A549 (cell line): Measurements from ENCODE around the gene GCNT2. TPM values are rescaled to one million over a fixed set of nuclear protein-coding genes. Genes with fewer than 3 reads are reported as not detected.
A peak's percentile ranks its signal among the peaks of the same experiment; 100 is the strongest.
"Not testable (repeated sequence)": the region's sequence is repeated elsewhere in the genome, so short reads cannot be mapped to it uniquely, and the experiment has no call there.

Experiments
- ATAC-seq, 2 experiments: fragments of 200-7000 bp in 1 of 2; fragments of >200 bp in 1 of 2; cut with Nextera tagmentation in 1 of 2; cut with Tn5 transposase in 1 of 2; 3 replicates each; pipeline versions ENCODE4 v1.8.0 to v1.9.1; 2018 to 2020; ENCODE audit warnings: mild to moderate bottlenecking in 1 of 2, moderate library complexity in 1 of 2
- CTCF ChIA-PET: fragments of 300-600 bp; sonication (Branson Sonifier 250); formaldehyde crosslinking; extraction: SDS; loops from one replicate; lab custom pipeline; 2021; ENCODE audit warnings: antibody characterized with exemption, inconsistent platforms; lab: Yijun Ruan, JAX
- POLR2A ChIA-PET: fragments of 350-600 bp; formaldehyde crosslinking; extraction: SDS; loops from one replicate; lab custom pipeline; 2021; ENCODE audit warnings: antibody characterized with exemption, inconsistent platforms; lab: Yijun Ruan, JAX
- DNase-seq, 2 experiments: peaks; one replicate each; pipeline versions ENCODE4 v3.0.0 to v3.0.0-alpha.2; 2011 to 2016; ENCODE audit warnings: low read depth in 1 of 2, low spot score in 1 of 2
- FAIRE-seq: peaks from 2 replicates; lab custom pipeline; 2011; peaks lifted over from hg19 to GRCh38; lab: Jason Lieb, UNC
- H3K27ac ChIP-seq, 2 experiments: fragments of >200 bp; sonication (Bioruptor Twin); formaldehyde crosslinking; 3 replicates each; pipeline ENCODE4 v1.5.1; 2016 to 2017
- H3K4me1 ChIP-seq: fragments of >200 bp; sonication (Bioruptor Twin); formaldehyde crosslinking; 3 replicates; pipeline ENCODE4 v1.6.1; 2016
- H3K4me2 ChIP-seq: fragments of >200 bp; sonication (Bioruptor Twin); formaldehyde crosslinking; 3 replicates; pipeline ENCODE4 v1.6.1; 2016
- H3K4me3 ChIP-seq: fragments of >200 bp; sonication (Bioruptor Twin); formaldehyde crosslinking; 3 replicates; pipeline ENCODE4 v1.5.1; 2016
- H3K9me3 ChIP-seq: fragments of >200 bp; sonication (Bioruptor Twin); formaldehyde crosslinking; 3 replicates; pipeline ENCODE4 v1.6.1; 2016
- BHLHE40 ChIP-seq: IDR thresholded peaks from 2 replicates; pipeline ENCODE4 v1.6.1; 2012; ENCODE audit warnings: low read depth, low read length, inconsistent platforms
- CBX8 ChIP-seq: fragments of 200-600 bp; sonication (generic); IDR thresholded peaks from 2 replicates; pipeline ENCODE4 v1.6.1; 2016
- CEBPB ChIP-seq, 2 experiments: fragments of >200 bp in 1 of 2; sonication (Bioruptor Twin) in 1 of 2; formaldehyde crosslinking in 1 of 2; IDR thresholded peaks; 2 replicates each; pipeline ENCODE4 v1.6.1; 2012 to 2016
- CHD2 ChIP-seq: fragments of 150-350 bp; IDR thresholded peaks from 2 replicates; pipeline ENCODE4 v1.6.1; 2014; ENCODE audit warnings: low read length; ENCODE audit not compliant: partially characterized antibody
- CHD4 ChIP-seq: fragments of 200-600 bp; sonication (generic); IDR thresholded peaks from 2 replicates; pipeline ENCODE4 v1.6.1; 2016; ENCODE audit warnings: antibody characterized with exemption, mild to moderate bottlenecking, borderline replicate concordance
- HDAC2 ChIP-seq: fragments of 200-600 bp; sonication (generic); IDR thresholded peaks from 2 replicates; pipeline ENCODE4 v1.6.1; 2016
- JUNB ChIP-seq: fragments of >200 bp; sonication (Bioruptor Twin); formaldehyde crosslinking; IDR thresholded peaks from 2 replicates; pipeline ENCODE4 v1.6.1; 2016
- MAFK ChIP-seq: fragments of 450-650 bp; IDR thresholded peaks from 2 replicates; pipeline ENCODE4 v1.6.1; 2014; ENCODE audit not compliant: partially characterized antibody
- NFE2L2 ChIP-seq: fragments of 150-350 bp; conservative IDR thresholded peaks from 2 replicates; pipeline ENCODE4 v1.6.1; 2014; ENCODE audit warnings: low read length
- PHF8 ChIP-seq: fragments of 200-600 bp; sonication (generic); IDR thresholded peaks from 2 replicates; pipeline ENCODE4 v1.6.1; 2016; ENCODE audit warnings: low read depth, mild to moderate bottlenecking, antibody characterized with exemption, moderate library complexity, borderline replicate concordance
- POLR2A ChIP-seq: IDR thresholded peaks from 2 replicates; pipeline ENCODE4 v1.6.1; 2012; ENCODE audit warnings: mild to moderate bottlenecking, low read length
- RAD21 ChIP-seq, 2 experiments: fragments of >200 bp in 1 of 2; sonication (Bioruptor Twin) in 1 of 2; formaldehyde crosslinking in 1 of 2; IDR thresholded peaks in 1 of 2; conservative IDR thresholded peaks in 1 of 2; 2 replicates in 1 of 2; 3 replicates in 1 of 2; pipeline ENCODE4 v1.6.1; 2012 to 2018; ENCODE audit warnings: inconsistent platforms in 1 of 2
- RCOR1 ChIP-seq: fragments of 150-350 bp; IDR thresholded peaks from 2 replicates; pipeline ENCODE4 v1.6.1; 2014; ENCODE audit warnings: antibody characterized with exemption, low read length, low read depth
- SREBF2 ChIP-seq: fragments of 450-650 bp; IDR thresholded peaks from 2 replicates; pipeline ENCODE4 v1.6.1; 2014; ENCODE audit warnings: mild to moderate bottlenecking, moderate library complexity
- ZFP36 ChIP-seq: fragments of 450-650 bp; IDR thresholded peaks from 2 replicates; pipeline ENCODE4 v1.6.1; 2014; ENCODE audit warnings: borderline replicate concordance; ENCODE audit not compliant: partially characterized antibody
- ZNF302 ChIP-seq: fragments of 250-450 bp; sonication (Bioruptor Pico); IDR thresholded peaks from 2 replicates; pipeline ENCODE4 v1.9.0; 2021; ENCODE audit warnings: inconsistent platforms, mild to moderate bottlenecking, moderate library complexity
- WGBS: methylation state at CpG from one replicate; pipeline ENCODE4 v1.1.6; 2017; ENCODE audit errors: missing lambda C conversion rate; 5-methylcytosine and 5-hydroxymethylcytosine counted together
- polyA plus RNA-seq, 4 experiments: library from polyadenylated mRNA; depleted of rRNA in 3 of 4; stranded (reverse); fragments of >200 nt; fragmentation: RNase III in 1 of 4; extraction: RNeasy Plus Mini Kit Qiagen cat#74134 plus additional on column Dnase treatment in 1 of 4; gene quantifications; 2 replicates in 3 of 4; 3 replicates in 1 of 4; pipeline ENCODE4 v1.2.3, GENCODE V29; 2011 to 2017
- TF ChIP-seq, protein P1 (sequence below): fragments of >200 bp; sonication (Bioruptor Twin); formaldehyde crosslinking; IDR thresholded peaks from 2 replicates; pipeline ENCODE4 v1.6.1; 2016
- TF ChIP-seq, protein P2 (sequence below): IDR thresholded peaks from 2 replicates; pipeline ENCODE4 v1.6.1; 2012
- TF ChIP-seq, protein P3 (sequence below): IDR thresholded peaks from 2 replicates; pipeline ENCODE4 v1.6.1; 2012; ENCODE audit warnings: low read depth, borderline replicate concordance
- TF ChIP-seq, protein P4 (sequence below): fragments of 150-350 bp; IDR thresholded peaks from 2 replicates; pipeline ENCODE4 v1.6.1; 2014; ENCODE audit warnings: low read depth, mild to moderate bottlenecking, low read length
- TF ChIP-seq, protein P5 (sequence below): fragments of 250-450 bp; sonication (Bioruptor Pico); IDR thresholded peaks from 2 replicates; pipeline ENCODE4 v1.5.0; 2021; ENCODE audit warnings: mild to moderate bottlenecking, moderate library complexity, borderline replicate concordance

The GCNT2 gene
- polyA plus RNA-seq, 2 of the 4 experiments (the other 2 are of a cell fraction) = 19.4 to 24.3 TPM

DNA sequence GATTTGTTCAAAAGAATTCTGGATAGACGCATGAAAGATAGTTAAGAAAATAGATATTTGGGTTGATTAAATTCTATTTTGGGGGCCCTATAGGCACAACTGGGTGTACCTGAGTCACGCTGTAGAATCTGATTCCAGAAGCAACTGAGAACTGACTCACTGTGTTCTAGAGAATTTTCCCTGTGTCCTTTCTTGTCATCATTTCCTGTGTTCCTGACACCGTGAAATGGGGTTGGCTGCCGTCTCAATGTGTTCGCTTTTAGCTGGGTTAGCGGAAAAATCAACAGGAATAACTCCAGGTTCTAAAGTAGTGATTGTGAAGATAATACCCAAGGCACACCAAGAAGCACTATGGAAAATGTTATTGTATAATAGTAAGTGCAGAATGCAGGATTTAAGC is 5.0 kb downstream of the GCNT2 start:
- 77% methylated on average over 6 of the region's 6 CpGs for WGBS
- Histone ChIP-seq H3K4me2 (no peak overlapping the region), H3K4me1 (peaks cover 37% of the 10 kb centered on the region), H3K9me3 (no peaks in the 10 kb centered on the region), H3K4me3 (no peak overlapping the region), H3K27ac (peak overlapping the region in 1 of 2 experiments; percentile 52; a peak in 1 of 6 replicates)
- no peak for DNase-seq
- no peak for ATAC-seq
- TF ChIP-seq POLR2A (no peak), RCOR1 (no peak), RAD21 (conservative IDR thresholded peaks at IDR 0.05 in 1 of 2, IDR thresholded peaks at IDR 0.05 in 1 of 2) (no peak)
- TF ChIP-seq, protein P1, sequence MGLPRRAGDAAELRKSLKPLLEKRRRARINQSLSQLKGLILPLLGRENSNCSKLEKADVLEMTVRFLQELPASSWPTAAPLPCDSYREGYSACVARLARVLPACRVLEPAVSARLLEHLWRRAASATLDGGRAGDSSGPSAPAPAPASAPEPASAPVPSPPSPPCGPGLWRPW = no peak
- CTCF ChIA-PET = interaction anchor here (1.9 kb wide), 1 partner anchor 15 kb away, joined by 5 read pairs; no protein-coding TSS in a partner anchor
- POLR2A ChIA-PET = no interaction called here
- FAIRE-seq = no peak

DNA sequence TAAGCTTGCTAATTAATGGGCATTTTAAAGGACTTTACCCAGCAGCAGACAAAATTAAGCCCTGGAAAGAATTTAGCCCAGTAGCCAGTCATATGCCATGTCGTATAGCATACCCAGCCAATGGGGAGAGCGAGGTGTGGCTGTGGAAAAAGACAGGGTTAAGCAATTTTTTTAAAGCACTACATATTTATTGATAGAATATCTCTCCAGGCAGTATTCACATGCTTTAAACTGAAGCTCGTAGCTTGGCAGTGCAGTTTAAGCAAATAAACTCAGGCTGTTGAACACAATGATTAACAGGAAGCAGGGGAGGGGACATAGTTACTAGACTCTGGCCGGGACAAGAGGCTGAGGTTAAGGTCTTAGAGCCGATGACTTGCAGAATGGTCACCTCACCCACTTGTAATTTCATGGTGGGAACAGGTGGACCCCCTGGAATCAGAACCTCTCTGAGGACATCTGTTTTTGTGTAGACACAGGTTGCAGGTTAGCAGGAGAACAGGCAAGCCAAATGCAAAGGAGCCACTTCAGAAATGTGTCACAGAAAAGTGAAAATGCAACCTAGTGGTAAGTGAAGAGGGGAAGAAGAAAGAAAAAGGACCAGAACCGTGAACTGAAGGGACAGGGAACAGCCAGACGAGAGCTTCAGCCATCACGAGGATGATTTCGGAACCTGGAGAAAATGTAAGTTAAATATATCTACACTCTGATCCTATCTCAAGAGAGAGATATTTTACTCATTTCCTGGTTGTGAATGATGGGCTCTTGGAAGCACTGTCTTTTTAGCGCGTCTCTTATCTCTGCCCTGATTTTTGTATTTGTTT is 7.2 kb downstream of the GCNT2 start:
- ChIA-PET CTCF (interaction anchor here (1.5 kb wide), 1 partner anchor 17 kb away, joined by 7 read pairs; no protein-coding TSS in a partner anchor), POLR2A (no interaction called here)
- 0% methylated on average over 11 of the region's 11 CpGs for WGBS
- peak overlapping the region; percentile 81 for H3K4me2 ChIP-seq
- peak overlapping the region; percentile 81 to 87 for H3K27ac ChIP-seq
- FAIRE-seq (no peak), ATAC-seq (peak; percentile 89 to 91), DNase-seq (peak; percentile 66 to 74)
- TF ChIP-seq MAFK (peak; percentile 64), BHLHE40 (no peak), PHF8 (no peak), CEBPB (IDR thresholded peaks at IDR 0.05) (peak in 1 of 2 experiments; percentile 73; a peak in 2 of 4 replicates), NFE2L2 (peak; percentile 46; the same call in 1 of the 2 replicates), CHD2 (no peak), CBX8 (no peak)
- TF ChIP-seq, protein P2, sequence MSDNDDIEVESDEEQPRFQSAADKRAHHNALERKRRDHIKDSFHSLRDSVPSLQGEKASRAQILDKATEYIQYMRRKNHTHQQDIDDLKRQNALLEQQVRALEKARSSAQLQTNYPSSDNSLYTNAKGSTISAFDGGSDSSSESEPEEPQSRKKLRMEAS = peak; percentile 18
- TF ChIP-seq, protein P3, sequence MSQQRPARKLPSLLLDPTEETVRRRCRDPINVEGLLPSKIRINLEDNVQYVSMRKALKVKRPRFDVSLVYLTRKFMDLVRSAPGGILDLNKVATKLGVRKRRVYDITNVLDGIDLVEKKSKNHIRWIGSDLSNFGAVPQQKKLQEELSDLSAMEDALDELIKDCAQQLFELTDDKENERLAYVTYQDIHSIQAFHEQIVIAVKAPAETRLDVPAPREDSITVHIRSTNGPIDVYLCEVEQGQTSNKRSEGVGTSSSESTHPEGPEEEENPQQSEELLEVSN = no peak
- H3K4me1 ChIP-seq = peaks cover 31% of the 10 kb centered on the region
- H3K9me3 ChIP-seq = no peaks in the 10 kb centered on the region
- H3K4me3 ChIP-seq = peak overlapping the region; percentile 49

DNA sequence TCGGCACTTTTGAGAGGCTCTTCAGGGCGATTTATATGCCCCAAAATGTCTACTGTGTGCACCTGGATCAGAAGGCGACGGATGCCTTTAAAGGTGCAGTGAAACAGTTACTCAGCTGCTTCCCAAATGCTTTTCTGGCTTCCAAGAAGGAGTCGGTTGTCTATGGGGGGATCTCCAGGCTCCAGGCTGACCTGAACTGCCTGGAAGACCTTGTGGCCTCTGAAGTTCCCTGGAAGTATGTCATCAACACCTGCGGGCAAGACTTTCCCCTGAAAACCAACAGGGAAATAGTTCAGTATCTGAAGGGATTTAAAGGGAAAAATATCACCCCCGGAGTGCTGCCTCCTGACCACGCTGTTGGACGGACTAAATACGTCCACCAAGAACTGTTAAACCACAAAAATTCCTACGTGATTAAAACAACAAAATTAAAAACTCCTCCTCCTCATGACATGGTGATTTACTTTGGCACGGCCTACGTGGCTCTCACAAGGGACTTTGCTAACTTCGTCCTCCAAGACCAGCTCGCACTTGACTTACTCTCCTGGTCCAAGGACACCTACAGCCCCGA is 8.2 kb downstream of the GCNT2 start:
- POLR2A ChIA-PET = interaction anchor here (1.3 kb wide), 1 partner anchor 10 kb away, joined by 3 read pairs; no protein-coding TSS in a partner anchor
- Histone ChIP-seq H3K4me3 (peak overlapping the region; percentile 49), H3K4me2 (peak overlapping the region; percentile 81), H3K9me3 (no peaks in the 10 kb centered on the region), H3K4me1 (peaks cover 29% of the 10 kb centered on the region), H3K27ac (peak overlapping the region; percentile 81 to 87)
- no peak for TF ChIP-seq ZNF302 (CRISPR knock-in tag)
- no peak for TF ChIP-seq SREBF2
- no peak for TF ChIP-seq ZFP36
- TF ChIP-seq, protein P4, sequence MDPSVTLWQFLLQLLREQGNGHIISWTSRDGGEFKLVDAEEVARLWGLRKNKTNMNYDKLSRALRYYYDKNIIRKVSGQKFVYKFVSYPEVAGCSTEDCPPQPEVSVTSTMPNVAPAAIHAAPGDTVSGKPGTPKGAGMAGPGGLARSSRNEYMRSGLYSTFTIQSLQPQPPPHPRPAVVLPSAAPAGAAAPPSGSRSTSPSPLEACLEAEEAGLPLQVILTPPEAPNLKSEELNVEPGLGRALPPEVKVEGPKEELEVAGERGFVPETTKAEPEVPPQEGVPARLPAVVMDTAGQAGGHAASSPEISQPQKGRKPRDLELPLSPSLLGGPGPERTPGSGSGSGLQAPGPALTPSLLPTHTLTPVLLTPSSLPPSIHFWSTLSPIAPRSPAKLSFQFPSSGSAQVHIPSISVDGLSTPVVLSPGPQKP = no peak
- TF ChIP-seq CHD4 = no peak
- no peak for TF ChIP-seq JUNB
- TF ChIP-seq, protein P5, sequence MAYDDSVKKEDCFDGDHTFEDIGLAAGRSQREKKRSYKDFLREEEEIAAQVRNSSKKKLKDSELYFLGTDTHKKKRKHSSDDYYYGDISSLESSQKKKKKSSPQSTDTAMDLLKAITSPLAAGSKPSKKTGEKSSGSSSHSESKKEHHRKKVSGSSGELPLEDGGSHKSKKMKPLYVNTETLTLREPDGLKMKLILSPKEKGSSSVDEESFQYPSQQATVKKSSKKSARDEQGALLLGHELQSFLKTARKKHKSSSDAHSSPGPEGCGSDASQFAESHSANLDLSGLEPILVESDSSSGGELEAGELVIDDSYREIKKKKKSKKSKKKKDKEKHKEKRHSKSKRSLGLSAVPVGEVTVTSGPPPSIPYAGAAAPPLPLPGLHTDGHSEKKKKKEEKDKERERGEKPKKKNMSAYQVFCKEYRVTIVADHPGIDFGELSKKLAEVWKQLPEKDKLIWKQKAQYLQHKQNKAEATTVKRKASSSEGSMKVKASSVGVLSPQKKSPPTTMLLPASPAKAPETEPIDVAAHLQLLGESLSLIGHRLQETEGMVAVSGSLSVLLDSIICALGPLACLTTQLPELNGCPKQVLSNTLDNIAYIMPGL (CRISPR knock-in tag) = no peak
- no peak for TF ChIP-seq HDAC2
- FAIRE-seq (no peak), DNase-seq (no peak), ATAC-seq (peak; percentile 26 to 29; a peak in 5 of 6 replicates)
- CTCF ChIA-PET = interaction anchor here (0.8 kb wide), 1 partner anchor 12 kb away, joined by 3 read pairs; no protein-coding TSS in a partner anchor
- WGBS = 12% methylated on average over 16 of the region's 16 CpGs

DNA sequence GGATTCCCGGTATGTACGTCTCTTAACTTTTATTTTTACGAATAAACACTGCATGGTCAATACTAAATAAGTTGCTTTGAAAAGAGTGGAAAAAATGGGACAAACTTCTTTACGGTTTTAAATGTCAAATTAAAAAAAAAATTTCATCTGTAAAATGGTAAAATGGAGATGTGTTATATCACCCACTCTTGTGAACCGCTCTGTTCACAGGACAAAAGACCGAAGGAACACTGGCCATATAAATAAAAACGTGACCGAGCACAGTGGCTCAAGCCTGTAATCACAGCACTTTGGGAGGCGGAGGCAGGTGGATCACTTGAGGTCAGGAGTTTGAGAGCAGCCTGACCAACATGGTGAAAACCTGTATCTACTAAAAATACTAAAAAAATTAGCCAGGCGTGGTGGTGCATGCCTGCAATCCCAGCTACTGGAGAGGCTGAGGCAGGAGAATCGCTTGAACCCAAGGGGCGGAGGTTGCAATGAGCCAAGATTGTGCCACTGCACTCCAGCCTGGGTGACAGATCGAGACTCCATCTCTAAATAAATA is 8.8 kb downstream of the GCNT2 start:
- peak overlapping the region; percentile 81 for H3K4me2 ChIP-seq
- POLR2A ChIA-PET = interaction anchor here (1.3 kb wide), 1 partner anchor 11 kb away, joined by 3 read pairs; no protein-coding TSS in a partner anchor
- H3K27ac ChIP-seq = peak overlapping the region; percentile 81 to 87
- ATAC-seq, H3K9me3 ChIP-seq, FAIRE-seq, DNase-seq: not testable (repeated sequence)
- CTCF ChIA-PET = interaction anchor here (0.8 to 2.2 kb wide), 2 partner anchors 11 to 19 kb away, joined by 3 to 12 read pairs; no protein-coding TSS in a partner anchor
- peaks cover 29% of the 10 kb centered on the region for H3K4me1 ChIP-seq
- H3K4me3 ChIP-seq = peak overlapping the region; percentile 49
- 44% methylated on average over 13 of the region's 13 CpGs for WGBS
